Astrocyte of the spinal cord (primary cell): ENCODE measurements around the gene GPNMB.
"Not testable (repeated sequence)": the region's sequence is repeated elsewhere in the genome, so short reads cannot be mapped to it uniquely, and the experiment has no call there.

ENCODE experiments used
- DNase-seq: peaks from one replicate; pipeline ENCODE4 v3.0.0; 2011; ENCODE audit warnings: low read depth, low spot score
- H3K4me3 ChIP-seq: 2 replicates; pipeline ENCODE4 v1.5.1; 2011; ENCODE audit warnings: low read depth, mild to moderate bottlenecking, low read length, moderate library complexity
- CTCF ChIP-seq: IDR thresholded peaks from 2 replicates; pipeline ENCODE4 v1.5.1; 2012; ENCODE audit warnings: low read depth, mild to moderate bottlenecking, low read length, inconsistent platforms
- in situ Hi-C: cut with HindIII; loops from 2 replicates; pipeline ENCODE4 v1.10.0; 2017; ENCODE audit warnings: low sequenced_read_pairs

The GPNMB gene

DNA sequence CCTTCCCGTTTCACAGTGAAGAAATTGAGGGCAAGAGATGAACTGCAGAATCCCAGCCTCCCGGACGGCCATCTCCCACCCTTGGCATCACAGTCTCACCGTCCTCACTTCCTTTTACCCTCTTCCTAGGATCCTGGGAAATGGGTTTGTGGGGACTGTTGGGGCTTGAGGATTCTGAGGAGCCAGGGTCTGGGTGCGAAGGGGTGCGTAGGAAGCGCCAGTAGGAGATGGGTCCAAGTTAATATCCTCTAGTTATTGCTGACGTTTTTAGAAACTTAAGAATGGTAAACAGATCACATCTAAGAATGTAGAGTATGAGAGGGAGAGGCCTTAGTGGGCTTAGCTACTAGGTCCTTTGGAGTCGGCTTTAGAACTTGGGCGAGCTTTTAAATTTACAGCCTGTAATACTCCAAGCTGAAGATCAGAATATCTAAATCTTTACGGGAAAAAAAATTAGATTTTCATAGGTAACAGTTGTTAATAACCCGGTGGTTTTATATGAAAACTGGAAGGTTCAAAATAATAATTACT is 53.3 kb downstream of the GPNMB start:
- no peak for DNase-seq
- TF ChIP-seq CTCF: no peak
- in situ Hi-C loops: no loop called here
- H3K4me3 ChIP-seq: peak overlapping the region; percentile 90

GRCh38 chr7:23306936-23307521 is 60.5 kb downstream of the GPNMB start:
- in situ Hi-C loops: no loop called here
- DNase-seq: no peak
- TF ChIP-seq CTCF: no peak
- no peak overlapping the region for H3K4me3 ChIP-seq

DNA sequence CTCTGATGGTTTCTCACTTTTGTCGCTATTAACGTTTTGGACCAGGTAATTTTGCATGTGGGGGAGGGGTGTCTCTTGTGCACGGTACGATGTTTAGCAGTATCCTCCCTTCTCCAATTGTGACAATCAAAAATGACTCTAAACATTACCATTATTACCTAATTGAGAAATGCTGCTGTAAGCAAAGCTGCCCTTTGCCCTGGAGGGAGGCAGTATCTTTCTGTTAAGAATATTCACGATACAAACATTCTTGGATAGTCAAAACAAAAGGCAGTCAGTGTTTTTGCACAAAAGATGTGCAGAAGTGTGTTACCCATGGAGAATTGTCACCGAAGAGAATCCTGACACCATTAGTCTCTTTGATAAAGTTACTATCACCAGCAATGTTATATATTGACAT is 62.2 kb downstream of the GPNMB start:
- no peak for DNase-seq
- no peak for TF ChIP-seq CTCF
- in situ Hi-C loops: no loop called here
- no peak overlapping the region for H3K4me3 ChIP-seq

DNA sequence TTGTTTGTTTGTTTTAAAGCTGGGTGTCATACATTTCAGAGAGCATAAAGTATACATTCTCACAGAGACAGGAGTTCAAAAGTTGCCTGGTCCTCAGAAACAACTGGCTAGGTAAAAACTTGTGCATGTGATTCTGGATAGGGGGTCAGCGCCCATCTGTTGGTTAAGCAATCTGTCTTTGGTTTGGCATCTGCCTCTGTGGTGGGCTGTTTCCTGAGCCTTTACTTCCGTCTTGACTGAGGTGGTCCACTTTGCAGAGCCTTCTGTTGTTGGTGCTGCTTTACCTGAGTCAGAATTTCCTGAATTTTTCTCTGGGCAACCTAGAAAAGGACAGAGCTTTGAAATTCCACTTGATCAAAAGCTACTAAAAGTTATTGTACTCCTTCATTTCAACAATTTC is 65.6 kb downstream of the GPNMB start:
- in situ Hi-C loops, H3K4me3 ChIP-seq, DNase-seq: not testable (repeated sequence)

- DNase-seq: peak; percentile 59
- no peak overlapping the region for H3K4me3 ChIP-seq
- TF ChIP-seq CTCF: no peak
- in situ Hi-C loops: no loop called here
These were observed 68.8 kb downstream of the GPNMB start for GRCh38 chr7:23315366-23315765.
